ENCODE results near the gene KAT7.

KAT7 gene

DNA sequence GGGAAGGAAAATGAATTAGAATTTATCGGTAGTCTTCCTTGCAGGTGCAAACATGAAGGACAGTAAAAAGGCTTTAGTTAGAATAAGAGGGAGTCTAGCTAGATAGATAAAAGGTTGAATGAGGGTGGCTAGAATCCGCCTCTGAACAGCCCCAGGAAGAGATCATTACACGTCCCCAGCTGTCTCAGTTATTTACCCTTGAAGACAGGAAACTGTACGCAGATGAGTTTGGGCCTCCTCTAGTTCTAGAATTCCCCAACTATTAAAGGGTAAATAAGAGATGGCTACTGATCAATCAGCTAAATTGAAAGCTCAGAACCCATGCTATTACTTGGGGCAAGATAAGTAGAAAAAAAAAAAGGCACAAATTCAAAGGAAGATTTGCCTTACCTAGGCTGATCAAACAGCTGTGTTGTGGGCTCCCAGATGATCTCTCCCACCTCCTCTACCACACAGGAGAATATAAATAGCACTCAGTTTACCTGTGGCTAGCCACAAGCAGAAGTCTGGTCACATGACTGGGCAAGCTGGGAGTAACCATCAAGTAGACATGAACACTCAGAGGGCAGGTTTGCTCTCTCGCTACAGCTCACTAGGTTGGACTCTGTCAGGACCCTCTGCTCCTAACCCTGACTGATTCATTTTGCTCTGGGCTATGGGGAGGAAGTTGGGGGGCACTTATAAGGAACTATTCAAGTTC, 41.5 kb upstream of the KAT7 start:
- FAIRE-seq, result no peak
- no peak for DNase-seq (ENCODE audit: insufficient read length, low spot score)

DNA sequence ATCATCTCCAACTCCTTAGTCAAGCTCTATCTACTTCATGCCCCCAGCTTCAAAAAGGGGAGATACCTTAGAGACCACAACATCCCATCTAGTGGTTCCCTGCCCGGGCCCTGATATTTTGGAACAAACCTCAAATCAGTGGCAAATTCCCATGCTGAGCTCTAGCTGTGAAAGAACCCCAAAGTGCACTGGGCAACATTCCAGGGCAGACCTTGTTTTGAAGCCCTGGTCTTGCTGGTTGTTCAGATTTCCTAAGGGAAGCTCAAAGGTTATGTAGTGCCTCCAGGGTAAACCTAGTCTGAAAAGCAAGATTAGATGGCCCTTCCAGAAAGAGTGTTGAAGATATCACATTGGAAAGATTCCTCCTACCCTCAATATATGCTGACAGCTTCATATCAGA, 40.8 kb upstream of the KAT7 start:
- FAIRE-seq (no peak), DNase-seq (ENCODE audit: insufficient read length, low spot score) (no peak)
- no peak for TF ChIP-seq CTCF (IDR thresholded peaks at IDR 0.05; ENCODE audit: insufficient read depth, missing control alignments)

More for the DNA sequence above, 41.5 kb upstream of the KAT7 start:
- TF ChIP-seq CTCF (IDR thresholded peaks at IDR 0.05; ENCODE audit: insufficient read depth, missing control alignments), result no peak

DNA sequence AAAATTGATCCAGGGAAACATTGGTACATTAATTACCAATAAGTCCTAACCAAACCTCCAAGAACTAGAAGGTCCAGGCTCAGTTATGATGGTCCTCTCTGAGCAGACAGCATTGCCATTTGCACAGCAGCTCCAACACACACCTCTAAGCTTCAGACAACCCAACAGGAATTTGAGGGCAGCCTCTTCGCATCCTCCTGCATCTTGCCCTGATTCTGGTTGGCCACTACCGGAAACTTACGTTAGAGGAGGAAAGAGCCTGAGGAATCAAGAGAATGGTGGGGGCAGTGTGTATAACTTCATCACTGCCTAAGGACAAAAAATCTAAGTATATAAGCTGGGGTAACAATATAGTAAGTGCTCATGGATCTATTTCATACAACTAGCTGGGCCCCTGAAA, 40.3 kb upstream of the KAT7 start:
- DNase-seq (ENCODE audit: insufficient read length, low spot score) (no peak), FAIRE-seq (no peak)
- TF ChIP-seq CTCF (IDR thresholded peaks at IDR 0.05; ENCODE audit: insufficient read depth, missing control alignments), result no peak

- FAIRE-seq (no peak), DNase-seq (ENCODE audit: insufficient read length, low spot score) (no peak)
- TF ChIP-seq CTCF (IDR thresholded peaks at IDR 0.05; ENCODE audit: insufficient read depth, missing control alignments), result no peak
Measured at GRCh38 chr17:49748791-49749190, 39.7 kb upstream of the KAT7 start.

DNA sequence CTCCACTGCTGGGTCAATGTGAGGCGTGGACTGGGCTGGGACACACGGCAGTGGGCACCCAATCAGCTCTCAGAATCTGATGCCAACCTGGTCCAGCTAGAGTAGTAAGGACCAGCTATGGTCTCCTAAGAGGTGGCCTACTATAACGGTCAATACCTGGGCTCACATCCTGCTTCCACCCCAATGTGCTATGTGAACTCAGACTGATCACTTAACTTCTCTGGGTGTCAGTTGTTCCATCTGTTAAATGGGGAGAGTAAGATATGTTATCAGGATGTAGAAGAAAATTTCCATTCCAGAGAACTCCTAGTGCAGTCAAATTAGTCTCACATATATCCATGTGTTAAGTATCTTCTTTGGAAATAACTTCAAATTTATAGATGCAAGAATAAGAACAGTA, 38.8 kb upstream of the KAT7 start:
- DNase-seq (ENCODE audit: insufficient read length, low spot score), result no peak
- no peak for TF ChIP-seq CTCF (IDR thresholded peaks at IDR 0.05; ENCODE audit: insufficient read depth, missing control alignments)
- FAIRE-seq, result no peak

DNA sequence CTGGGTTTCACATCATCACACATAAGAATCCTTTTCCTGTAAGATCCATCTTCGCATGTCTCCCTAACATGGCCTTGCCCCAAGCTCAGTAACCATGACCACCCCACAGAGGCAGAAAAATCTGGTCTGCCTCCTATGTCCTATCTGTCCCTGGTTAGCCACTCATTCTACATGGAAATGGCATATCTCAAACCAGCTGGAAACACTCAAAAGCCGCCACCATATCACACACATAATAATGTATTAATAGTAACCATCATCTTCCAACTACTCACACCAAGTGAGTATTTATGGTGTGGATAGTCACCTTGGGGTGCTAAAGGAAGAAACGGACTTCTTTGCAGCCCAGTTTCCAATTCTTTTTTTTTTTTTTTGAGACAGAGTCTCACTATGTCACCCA, 36.0 kb upstream of the KAT7 start:
- no peak for TF ChIP-seq CTCF (IDR thresholded peaks at IDR 0.05; ENCODE audit: insufficient read depth, missing control alignments)
- FAIRE-seq, result no peak
- no peak for DNase-seq (ENCODE audit: insufficient read length, low spot score)

- FAIRE-seq (no peak), DNase-seq (ENCODE audit: insufficient read length, low spot score) (no peak)
- no peak for TF ChIP-seq CTCF (IDR thresholded peaks at IDR 0.05; ENCODE audit: insufficient read depth, missing control alignments)
Measured at GRCh38 chr17:49753959-49754391, 34.5 kb upstream of the KAT7 start.

Data from D721Med (cell line).